ENCODE data around the gene DYDC1. TPM values are rescaled to one million over a fixed set of nuclear protein-coding genes. Genes with fewer than 3 reads are reported as not detected.

DYDC1 gene
- total RNA-seq, 4 donors from 2014 or later: not detected

DNA sequence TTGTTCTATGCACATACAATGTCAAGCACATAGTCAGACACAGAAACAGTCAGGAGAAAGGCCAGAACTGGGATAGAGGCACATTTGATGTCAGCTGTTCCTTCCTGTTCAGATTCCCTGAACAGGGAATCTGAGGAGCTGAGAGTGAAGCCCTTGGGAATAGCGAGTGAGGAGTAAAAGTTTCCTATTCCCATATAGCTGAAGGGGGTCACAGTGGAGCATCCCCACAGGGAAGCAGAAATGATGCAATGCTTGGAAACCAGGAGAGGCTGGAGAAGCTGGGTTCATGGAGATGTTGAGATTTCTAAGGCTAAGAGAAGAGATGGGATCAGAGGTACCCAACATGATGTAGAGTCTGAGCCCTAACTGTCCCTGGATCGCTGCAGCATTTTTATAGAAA lies 40.5 kb upstream of the DYDC1 start:
- H3K27me3 ChIP-seq: no peaks in the 10 kb centered on the region
- H3K9me3 ChIP-seq: no peaks in the 10 kb centered on the region
- H3K27ac ChIP-seq: no peak overlapping the region
- DNase-seq (ENCODE audit: low spot score in 2 of 2): peak in 1 of 2 donors; percentile 4
- no peaks in the 10 kb centered on the region for H3K36me3 ChIP-seq
- peaks cover 5% of the 10 kb centered on the region for H3K4me1 ChIP-seq
- 90% methylated on average over 2 of the region's 2 CpGs for WGBS
- no peak overlapping the region for H3K4me3 ChIP-seq
- TF ChIP-seq POLR2AphosphoS5 (IDR thresholded peaks at IDR 0.05) (no peak), EP300 (IDR thresholded peaks at IDR 0.05) (no peak), POLR2A (IDR thresholded peaks at IDR 0.05) (no peak)
- TF ChIP-seq, protein P1, sequence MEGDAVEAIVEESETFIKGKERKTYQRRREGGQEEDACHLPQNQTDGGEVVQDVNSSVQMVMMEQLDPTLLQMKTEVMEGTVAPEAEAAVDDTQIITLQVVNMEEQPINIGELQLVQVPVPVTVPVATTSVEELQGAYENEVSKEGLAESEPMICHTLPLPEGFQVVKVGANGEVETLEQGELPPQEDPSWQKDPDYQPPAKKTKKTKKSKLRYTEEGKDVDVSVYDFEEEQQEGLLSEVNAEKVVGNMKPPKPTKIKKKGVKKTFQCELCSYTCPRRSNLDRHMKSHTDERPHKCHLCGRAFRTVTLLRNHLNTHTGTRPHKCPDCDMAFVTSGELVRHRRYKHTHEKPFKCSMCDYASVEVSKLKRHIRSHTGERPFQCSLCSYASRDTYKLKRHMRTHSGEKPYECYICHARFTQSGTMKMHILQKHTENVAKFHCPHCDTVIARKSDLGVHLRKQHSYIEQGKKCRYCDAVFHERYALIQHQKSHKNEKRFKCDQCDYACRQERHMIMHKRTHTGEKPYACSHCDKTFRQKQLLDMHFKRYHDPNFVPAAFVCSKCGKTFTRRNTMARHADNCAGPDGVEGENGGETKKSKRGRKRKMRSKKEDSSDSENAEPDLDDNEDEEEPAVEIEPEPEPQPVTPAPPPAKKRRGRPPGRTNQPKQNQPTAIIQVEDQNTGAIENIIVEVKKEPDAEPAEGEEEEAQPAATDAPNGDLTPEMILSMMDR (IDR thresholded peaks at IDR 0.05): no peak

DNA sequence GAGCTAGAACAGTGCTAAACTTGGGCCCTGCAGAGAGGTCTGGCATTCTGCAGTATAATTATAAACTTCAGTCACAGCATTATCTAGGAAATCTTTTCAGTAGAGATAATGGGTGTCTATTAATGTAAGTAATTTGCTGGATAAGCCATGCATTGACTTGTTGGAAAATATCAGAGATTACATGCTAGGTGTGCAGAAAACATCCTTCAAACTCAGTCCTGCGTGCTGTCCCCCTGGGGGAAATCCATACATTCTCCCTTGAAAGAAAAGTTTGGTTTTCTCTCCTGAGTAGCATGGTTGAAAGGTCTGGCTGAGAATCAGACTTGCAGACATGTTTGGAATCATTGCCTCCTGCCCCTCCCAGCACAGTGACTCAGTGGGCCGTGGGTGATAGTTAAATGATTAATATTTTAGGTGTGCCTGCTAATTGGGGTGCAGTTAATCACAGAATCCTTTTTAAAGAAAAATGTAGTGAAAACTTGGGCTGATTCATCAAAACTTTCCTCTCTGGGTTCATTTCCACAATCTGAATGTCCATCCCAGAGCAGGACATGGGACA lies 37.9 kb upstream of the DYDC1 start:
- Histone ChIP-seq H3K4me1 (peaks cover 5% of the 10 kb centered on the region), H3K4me3 (no peak overlapping the region), H3K27me3 (no peaks in the 10 kb centered on the region), H3K9me3 (no peaks in the 10 kb centered on the region), H3K36me3 (no peaks in the 10 kb centered on the region), H3K27ac (no peak overlapping the region)
- TF ChIP-seq EP300 (IDR thresholded peaks at IDR 0.05) (no peak), POLR2A (IDR thresholded peaks at IDR 0.05) (no peak), POLR2AphosphoS5 (IDR thresholded peaks at IDR 0.05) (no peak)
- TF ChIP-seq, protein P1 (IDR thresholded peaks at IDR 0.05): no peak
- DNase-seq (ENCODE audit: low spot score in 2 of 2): peak in 1 of 2 donors; percentile 13
- 50% methylated on average over 2 of the region's 2 CpGs for WGBS

DNA sequence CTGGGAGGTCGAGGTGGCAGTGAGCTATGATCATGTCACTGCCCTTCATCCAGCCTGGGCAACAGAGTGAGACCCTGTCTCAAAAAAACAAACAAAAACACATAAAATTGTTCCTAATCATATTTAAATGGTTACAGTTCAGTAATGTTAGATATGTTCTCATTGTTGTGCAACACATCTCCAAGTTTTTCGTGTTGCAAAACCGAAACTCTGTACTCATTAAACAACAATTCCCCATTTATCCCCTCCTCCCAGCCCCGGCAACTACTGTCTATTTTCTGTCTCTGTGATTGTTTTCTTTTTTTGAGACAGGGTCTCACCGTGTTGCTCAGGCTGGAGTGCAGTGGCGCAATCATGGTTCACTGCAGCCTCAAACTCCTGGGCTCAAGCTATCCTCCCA lies 35.7 kb upstream of the DYDC1 start:
- 74% methylated on average over 6 of the region's 6 CpGs for WGBS

DNA sequence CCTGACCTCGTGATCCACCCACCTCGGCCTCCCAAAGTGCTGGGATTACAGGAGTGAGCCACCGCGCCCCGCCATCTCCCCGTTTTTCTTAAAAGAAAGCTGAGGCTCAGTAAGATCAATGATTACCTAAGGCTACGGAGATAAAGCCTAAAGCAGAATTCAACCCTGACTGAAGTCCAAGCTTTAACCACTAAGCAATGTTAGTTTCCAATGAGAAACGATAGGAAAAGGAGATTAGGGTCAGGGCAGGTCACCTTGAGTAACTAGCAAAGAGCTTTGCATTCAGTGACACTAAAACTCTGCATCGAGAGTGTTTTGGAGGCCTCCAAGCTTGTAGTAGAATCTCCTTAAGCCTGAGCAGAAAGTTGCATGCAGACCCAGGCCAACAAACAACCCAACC lies 34.2 kb upstream of the DYDC1 start:
- DNase-seq (ENCODE audit: low spot score in 2 of 2): no peak
- Histone ChIP-seq H3K9me3 (no peaks in the 10 kb centered on the region), H3K4me3 (no peak overlapping the region), H3K27ac (no peak overlapping the region), H3K36me3 (no peaks in the 10 kb centered on the region), H3K4me1 (peaks cover 18% of the 10 kb centered on the region), H3K27me3 (no peaks in the 10 kb centered on the region)
- TF ChIP-seq POLR2A (IDR thresholded peaks at IDR 0.05) (no peak), POLR2AphosphoS5 (IDR thresholded peaks at IDR 0.05) (no peak), EP300 (IDR thresholded peaks at IDR 0.05) (no peak)
- TF ChIP-seq, protein P1 (IDR thresholded peaks at IDR 0.05): no peak
- 81% methylated on average over 9 of the region's 9 CpGs for WGBS

More for the DNA sequence above, 35.7 kb upstream of the DYDC1 start:
- no peak for DNase-seq (ENCODE audit: low spot score in 2 of 2)
- Histone ChIP-seq H3K9me3 (no peaks in the 10 kb centered on the region), H3K36me3 (no peaks in the 10 kb centered on the region), H3K4me3 (no peak overlapping the region), H3K27ac (no peak overlapping the region), H3K27me3 (no peaks in the 10 kb centered on the region), H3K4me1 (peaks cover 18% of the 10 kb centered on the region)
- TF ChIP-seq POLR2AphosphoS5 (IDR thresholded peaks at IDR 0.05): no peak
- no peak for TF ChIP-seq POLR2A (IDR thresholded peaks at IDR 0.05)
- no peak for TF ChIP-seq EP300 (IDR thresholded peaks at IDR 0.05)
- TF ChIP-seq, protein P1 (IDR thresholded peaks at IDR 0.05): no peak

DNA sequence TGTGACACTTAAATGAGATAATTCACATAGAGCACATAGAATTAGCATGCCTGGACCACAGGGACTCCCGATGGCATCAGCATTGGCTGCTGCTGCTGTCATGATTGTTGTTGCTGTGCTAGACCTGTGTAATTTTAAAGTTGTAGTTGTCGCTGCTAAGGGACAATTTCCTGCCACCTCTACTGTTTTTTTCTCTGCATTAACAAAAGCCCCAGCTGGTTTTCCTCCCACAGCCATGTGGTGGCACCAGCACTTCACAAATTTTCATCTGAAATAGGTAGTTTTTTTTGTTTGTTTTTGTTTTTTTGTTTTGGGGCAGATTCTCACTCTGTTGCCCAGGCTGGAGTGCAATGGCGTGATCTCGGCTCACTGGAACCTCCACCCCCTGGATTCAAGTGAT lies 26.4 kb upstream of the DYDC1 start:
- DNase-seq (ENCODE audit: low spot score in 2 of 2): no peak
- peaks cover 1% of the 10 kb centered on the region for H3K4me1 ChIP-seq
- no peaks in the 10 kb centered on the region for H3K27me3 ChIP-seq
- WGBS: 11% methylated on average over 4 of the region's 4 CpGs
- no peaks in the 10 kb centered on the region for H3K36me3 ChIP-seq
- H3K4me3 ChIP-seq: no peak overlapping the region
- H3K27ac ChIP-seq: no peak overlapping the region
- no peaks in the 10 kb centered on the region for H3K9me3 ChIP-seq
- TF ChIP-seq POLR2A (IDR thresholded peaks at IDR 0.05): no peak
- TF ChIP-seq, protein P1 (IDR thresholded peaks at IDR 0.05): peak; percentile 53 to 54
